ENCODE data around the gene ABL1. TPM values are rescaled to one million over a fixed set of nuclear protein-coding genes. Genes with fewer than 3 reads are reported as not detected.
"Not testable (repeated sequence)": the region's sequence is repeated elsewhere in the genome, so short reads cannot be mapped to it uniquely, and the experiment has no call there.

ABL1 gene
- total RNA-seq, 1 experiment from 2014 or later = 83.6 TPM

- H4K91ac ChIP-seq (ENCODE audit: insufficient read length, low read depth, low read length); H3K23ac ChIP-seq (ENCODE audit: insufficient read length, low read depth, low read length); H3K79me2 ChIP-seq (ENCODE audit: insufficient read depth, low read length); H3K9ac ChIP-seq (ENCODE audit: extremely low read depth, insufficient read length, low read length); H3K4me2 ChIP-seq (ENCODE audit: insufficient read depth, insufficient read length, low read length); H4K20me1 ChIP-seq (ENCODE audit: control insufficient read depth, insufficient read depth, insufficient read length); H3K56ac ChIP-seq (ENCODE audit: insufficient read length, low read depth, low read length); H3K79me1 ChIP-seq (ENCODE audit: insufficient read depth, low read depth, low read length, poor library complexity, severe bottlenecking); H3K27me3 ChIP-seq (ENCODE audit: insufficient read depth, low read length); H2BK5ac ChIP-seq (ENCODE audit: insufficient read length, low read length); H3K27ac ChIP-seq (ENCODE audit: insufficient read length, low read depth, low read length); H3T11ph ChIP-seq (ENCODE audit: low read length); H2BK15ac ChIP-seq (ENCODE audit: low read depth, low read length); H3K18ac ChIP-seq (ENCODE audit: insufficient read length, low read depth, low read length); H3K4me3 Mint-ChIP-seq; H4K8ac ChIP-seq (replicated peaks; ENCODE audit: insufficient read length, low read depth, low read length); H3K36me3 Mint-ChIP-seq (ENCODE audit: insufficient read depth in 1 of 3, low read depth in 3 of 3); H4K5ac ChIP-seq (ENCODE audit: insufficient read length, low read depth, low read length); H3K9me3 Mint-ChIP-seq; H2BK12ac ChIP-seq (ENCODE audit: insufficient read length, low read depth, low read length); H3K23me2 ChIP-seq (ENCODE audit: insufficient read length, low read depth, low read length, poor library complexity, severe bottlenecking); H3K27me3 Mint-ChIP-seq (ENCODE audit: low read depth); H3K9me3 ChIP-seq (ENCODE audit: control insufficient read depth, low read depth, low read length); H3K4me1 ChIP-seq (ENCODE audit: insufficient read depth, low read length); H2BK20ac ChIP-seq (ENCODE audit: low read depth, low read length, poor library complexity, severe bottlenecking); H2AFZ ChIP-seq (ENCODE audit: low read length); H3K14ac ChIP-seq (ENCODE audit: insufficient read depth, low read length); H2AK5ac ChIP-seq (ENCODE audit: insufficient read length, low read length); DNase-seq; H2BK120ac ChIP-seq (ENCODE audit: low read depth, low read length, poor library complexity, severe bottlenecking); H3K4ac ChIP-seq (ENCODE audit: low read depth, low read length): not testable (repeated sequence)
- WGBS (ENCODE audit: extremely low coverage, insufficient read length, low lambda C conversion rate) = no CpG with 5 or more reads among the region's 1 CpG
- peaks cover 12 to 43% of the 10 kb centered on the region in 2 experiments for H3K4me1 Mint-ChIP-seq
- H3K27ac Mint-ChIP-seq = peak overlapping the region in 1 of 3 experiments; percentile 21; a peak in 1 of 7 replicates
Measured at GRCh38 chr9:130910670-130911069, 75.6 kb downstream of the ABL1 start.
